Endothelial cell of umbilical vein (primary cell): ENCODE measurements around the gene OR10C1.

Experiments
- EZH2 ChIP-seq: IDR thresholded peaks from 2 replicates; pipeline ENCODE4 v1.6.1; 2012; ENCODE audit warnings: borderline replicate concordance, low read depth, mild to moderate bottlenecking, moderate library complexity, low read length, inconsistent platforms; ENCODE audit not compliant: severe bottlenecking
- FOS ChIP-seq: IDR thresholded peaks from 2 replicates; pipeline ENCODE4 v1.6.1; 2011; ENCODE audit warnings: mild to moderate bottlenecking, low read length, moderate library complexity, borderline replicate concordance; ENCODE audit not compliant: insufficient read depth
- POLR2AphosphoS5 ChIP-seq: IDR thresholded peaks from 2 replicates; pipeline ENCODE4 v1.6.1; 2012; ENCODE audit warnings: low read depth, mild to moderate bottlenecking, control low read depth, low read length, moderate library complexity; ENCODE audit not compliant: insufficient read depth
- TF ChIP-seq, protein P1 (sequence below), 2 donors: IDR thresholded peaks; 1 replicate in 1 of 2; 2 replicates in 1 of 2; pipeline ENCODE4 v1.5.1; 2011; ENCODE audit warnings: low read length in 2 of 2, mild to moderate bottlenecking in 2 of 2, moderate library complexity in 2 of 2, control low read depth in 1 of 2, inconsistent platforms in 1 of 2, low read depth in 1 of 2; ENCODE audit not compliant: insufficient read depth in 1 of 2; ENCODE audit errors: extremely low read depth in 1 of 2

GRCh38 chr6:29462022-29462421 is 22.9 kb downstream of the OR10C1 start:
- TF ChIP-seq, protein P1, sequence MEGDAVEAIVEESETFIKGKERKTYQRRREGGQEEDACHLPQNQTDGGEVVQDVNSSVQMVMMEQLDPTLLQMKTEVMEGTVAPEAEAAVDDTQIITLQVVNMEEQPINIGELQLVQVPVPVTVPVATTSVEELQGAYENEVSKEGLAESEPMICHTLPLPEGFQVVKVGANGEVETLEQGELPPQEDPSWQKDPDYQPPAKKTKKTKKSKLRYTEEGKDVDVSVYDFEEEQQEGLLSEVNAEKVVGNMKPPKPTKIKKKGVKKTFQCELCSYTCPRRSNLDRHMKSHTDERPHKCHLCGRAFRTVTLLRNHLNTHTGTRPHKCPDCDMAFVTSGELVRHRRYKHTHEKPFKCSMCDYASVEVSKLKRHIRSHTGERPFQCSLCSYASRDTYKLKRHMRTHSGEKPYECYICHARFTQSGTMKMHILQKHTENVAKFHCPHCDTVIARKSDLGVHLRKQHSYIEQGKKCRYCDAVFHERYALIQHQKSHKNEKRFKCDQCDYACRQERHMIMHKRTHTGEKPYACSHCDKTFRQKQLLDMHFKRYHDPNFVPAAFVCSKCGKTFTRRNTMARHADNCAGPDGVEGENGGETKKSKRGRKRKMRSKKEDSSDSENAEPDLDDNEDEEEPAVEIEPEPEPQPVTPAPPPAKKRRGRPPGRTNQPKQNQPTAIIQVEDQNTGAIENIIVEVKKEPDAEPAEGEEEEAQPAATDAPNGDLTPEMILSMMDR (IDR thresholded peaks at IDR 0.05; ENCODE audit: extremely low read depth in 1 of 2, insufficient read depth in 1 of 2, low read depth in 1 of 2, low read length in 2 of 2): no peak
- no peak for TF ChIP-seq FOS
- TF ChIP-seq EZH2: no peak
- no peak for TF ChIP-seq POLR2AphosphoS5
